ENCODE measurements around the gene RAD23B.

RAD23B gene

DNA sequence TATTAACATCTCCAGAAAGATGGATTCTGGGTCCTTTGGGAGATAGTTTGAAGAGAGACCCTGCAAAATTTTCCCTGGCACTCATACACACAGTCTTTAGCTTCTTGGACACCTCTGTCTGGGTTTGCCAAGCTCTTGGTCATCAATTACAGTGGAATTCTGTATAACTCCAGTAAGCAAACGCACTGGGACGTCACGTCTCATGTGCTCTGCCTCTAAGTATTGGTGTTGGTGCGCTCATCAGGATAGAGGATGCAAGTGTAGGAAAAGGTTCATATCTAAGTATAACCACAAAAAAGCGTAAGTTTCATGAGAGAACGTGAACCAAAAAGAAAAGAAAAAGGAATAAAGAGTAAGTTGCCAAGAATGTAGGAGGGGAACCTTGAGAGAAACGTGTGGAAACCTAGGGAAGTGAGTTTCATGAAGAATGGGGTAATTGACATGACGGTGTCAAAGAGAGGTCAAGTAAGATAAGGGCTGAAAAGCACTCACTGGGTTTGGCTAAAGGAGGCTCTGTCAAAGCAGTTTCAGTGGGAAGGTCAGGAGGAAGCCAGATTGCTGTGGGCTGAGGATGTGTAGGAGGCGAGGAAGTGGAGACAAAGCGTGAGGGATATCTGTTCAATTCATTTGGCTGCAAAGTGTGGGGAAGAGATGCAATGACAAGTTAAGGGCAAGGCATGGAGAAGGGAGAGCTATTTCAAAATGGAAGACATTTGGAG is 92.7 kb downstream of the RAD23B start:
- no peak for DNase-seq (ENCODE audit: low spot score)

DNA sequence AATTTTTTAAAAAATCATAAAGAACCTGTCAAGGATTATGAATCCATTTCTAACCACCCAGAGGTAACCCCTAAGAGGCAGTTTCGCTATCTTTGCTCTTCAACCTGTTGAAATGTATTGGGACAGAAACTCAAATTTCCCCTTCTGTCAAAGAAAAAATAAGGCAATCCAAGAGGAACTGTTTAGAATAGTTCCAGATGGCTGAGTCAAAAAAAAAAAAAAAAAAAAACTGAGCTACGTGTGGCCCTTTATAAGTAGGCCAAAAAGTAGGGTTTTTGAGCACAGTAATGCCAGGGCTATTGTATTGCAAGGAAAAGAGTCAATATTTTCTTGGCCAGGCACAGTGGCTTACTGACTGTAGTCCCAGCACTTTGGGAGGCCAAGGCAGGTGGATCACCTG is 94.9 kb downstream of the RAD23B start:
- no peak for DNase-seq (ENCODE audit: low spot score)
